22Rv1 (cell line): ENCODE data around the gene TAP1.

Experiments
- H3K27ac ChIP-seq: fragments of 450-650 bp; 2 replicates; pipeline ENCODE4 v1.5.1; 2017
- CTCF ChIP-seq: fragments of 450-650 bp; IDR thresholded peaks from 2 replicates; pipeline ENCODE4 v1.5.1; 2017; ENCODE audit warnings: mild to moderate bottlenecking
- ZFX ChIP-seq: fragments of 450-650 bp; IDR thresholded peaks from 2 replicates; pipeline ENCODE4 v1.6.1; 2017; ENCODE audit warnings: antibody characterized with exemption, borderline replicate concordance

Gene TAP1

GRCh38 chr6:32853541-32854375 is at the start of gene TAP1, which contains the start of gene PSMB9:
Gene TAP1, minus strand, starts transcription at chr6:32853704. Its CDS starts 68 bp downstream, at chr6:32853636.
Gene PSMB9, plus strand, starts transcription at chr6:32854192. Its CDS starts 38 bp downstream, at chr6:32854230.
- TF ChIP-seq CTCF (peak; percentile 87), ZFX (no peak)
- peak within 1 kb of the TSS; percentile 77 for H3K27ac ChIP-seq

GRCh38 chr6:32895006-32895345 is 41.5 kb upstream of the TAP1 start:
- H3K27ac ChIP-seq, result peak overlapping the region; percentile 93
- TF ChIP-seq CTCF (no peak), ZFX (no peak)

GRCh38 chr6:32894085-32895005 is 40.8 kb upstream of the TAP1 start:
- TF ChIP-seq ZFX, result no peak
- TF ChIP-seq CTCF, result no peak
- peak overlapping the region; percentile 93 for H3K27ac ChIP-seq

GRCh38 chr6:32890831-32891230 is 37.3 kb upstream of the TAP1 start:
- TF ChIP-seq CTCF, result no peak
- TF ChIP-seq ZFX, result no peak
- no peak overlapping the region for H3K27ac ChIP-seq

- H3K27ac ChIP-seq, result no peak overlapping the region
- TF ChIP-seq CTCF (no peak), ZFX (no peak)
Measured at GRCh38 chr6:32889533-32889932, 36.0 kb upstream of the TAP1 start.

GRCh38 chr6:32888576-32888975 is 35.1 kb upstream of the TAP1 start:
- no peak for TF ChIP-seq CTCF
- no peak for TF ChIP-seq ZFX
- H3K27ac ChIP-seq, result no peak overlapping the region
